ENCODE results near the gene SLC7A5. TPM values are rescaled to one million over a fixed set of nuclear protein-coding genes. Genes with fewer than 3 reads are reported as not detected.

Gene SLC7A5
- total RNA-seq, 2 donors from 2014 or later: 1.6 to 3.4 TPM

DNA sequence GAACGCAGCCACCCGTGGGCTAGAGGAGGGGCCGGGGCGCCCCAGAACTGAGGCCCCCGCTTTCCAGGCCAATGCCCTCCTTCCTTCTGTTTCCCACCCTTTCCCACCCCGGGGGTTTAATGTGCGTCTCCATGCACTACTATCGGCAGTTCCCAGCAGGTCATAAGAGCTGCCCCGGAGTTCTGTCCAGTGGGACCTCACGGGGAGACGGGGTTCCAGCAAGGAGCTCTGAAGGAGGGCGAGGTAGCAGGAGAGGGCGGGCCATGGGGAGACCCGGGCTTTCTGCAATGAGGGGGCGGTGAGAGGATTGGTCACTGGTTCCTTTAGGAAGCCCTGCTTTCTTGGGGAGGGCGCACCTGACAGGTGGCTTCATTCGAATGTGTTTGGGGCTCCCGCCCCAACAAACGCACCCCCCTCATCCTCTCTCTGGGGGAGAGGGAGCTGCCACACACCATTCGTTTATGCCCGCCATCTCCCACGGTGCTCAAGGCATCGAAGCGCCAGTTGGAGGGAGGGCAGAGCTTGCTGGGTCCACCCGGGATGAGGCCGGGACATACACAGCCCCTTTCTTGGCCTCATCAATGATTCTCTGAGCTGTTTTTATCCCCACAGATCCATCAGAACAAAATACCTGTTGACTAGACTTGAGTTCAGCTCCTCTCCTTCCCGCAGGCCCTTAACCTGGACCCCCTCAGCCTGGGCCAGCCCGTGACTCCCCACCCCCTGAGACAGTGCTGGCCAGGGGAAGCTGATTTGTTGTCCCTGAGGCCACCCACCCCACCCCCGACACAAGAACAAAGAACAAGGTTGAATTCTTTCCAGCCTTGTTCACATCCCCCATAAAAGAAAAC is 44.1 kb downstream of the SLC7A5 start:
- Histone ChIP-seq H3K27ac (no peak overlapping the region), H3K4me3 (no peak overlapping the region), H3K36me3 (replicated peaks in 1 of 2; ENCODE audit: insufficient read depth in 1 of 2, low read depth in 2 of 2) (no peaks in the 10 kb centered on the region), H3K4me1 (no peaks in the 10 kb centered on the region), H3K9me3 (no peaks in the 10 kb centered on the region), H3K27me3 (no peaks in the 10 kb centered on the region)
- intact Hi-C loops (cut with DNase I): no loop called here
- TF ChIP-seq, protein P1, sequence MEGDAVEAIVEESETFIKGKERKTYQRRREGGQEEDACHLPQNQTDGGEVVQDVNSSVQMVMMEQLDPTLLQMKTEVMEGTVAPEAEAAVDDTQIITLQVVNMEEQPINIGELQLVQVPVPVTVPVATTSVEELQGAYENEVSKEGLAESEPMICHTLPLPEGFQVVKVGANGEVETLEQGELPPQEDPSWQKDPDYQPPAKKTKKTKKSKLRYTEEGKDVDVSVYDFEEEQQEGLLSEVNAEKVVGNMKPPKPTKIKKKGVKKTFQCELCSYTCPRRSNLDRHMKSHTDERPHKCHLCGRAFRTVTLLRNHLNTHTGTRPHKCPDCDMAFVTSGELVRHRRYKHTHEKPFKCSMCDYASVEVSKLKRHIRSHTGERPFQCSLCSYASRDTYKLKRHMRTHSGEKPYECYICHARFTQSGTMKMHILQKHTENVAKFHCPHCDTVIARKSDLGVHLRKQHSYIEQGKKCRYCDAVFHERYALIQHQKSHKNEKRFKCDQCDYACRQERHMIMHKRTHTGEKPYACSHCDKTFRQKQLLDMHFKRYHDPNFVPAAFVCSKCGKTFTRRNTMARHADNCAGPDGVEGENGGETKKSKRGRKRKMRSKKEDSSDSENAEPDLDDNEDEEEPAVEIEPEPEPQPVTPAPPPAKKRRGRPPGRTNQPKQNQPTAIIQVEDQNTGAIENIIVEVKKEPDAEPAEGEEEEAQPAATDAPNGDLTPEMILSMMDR (IDR thresholded peaks at IDR 0.05): no peak
- TF ChIP-seq POLR2A (IDR thresholded peaks at IDR 0.05): no peak
- WGBS, 2 donors: 75 to 76% methylated on average over 24 to 29 of the region's 29 CpGs
- DNase-seq (no peak), ATAC-seq (no peak)

DNA sequence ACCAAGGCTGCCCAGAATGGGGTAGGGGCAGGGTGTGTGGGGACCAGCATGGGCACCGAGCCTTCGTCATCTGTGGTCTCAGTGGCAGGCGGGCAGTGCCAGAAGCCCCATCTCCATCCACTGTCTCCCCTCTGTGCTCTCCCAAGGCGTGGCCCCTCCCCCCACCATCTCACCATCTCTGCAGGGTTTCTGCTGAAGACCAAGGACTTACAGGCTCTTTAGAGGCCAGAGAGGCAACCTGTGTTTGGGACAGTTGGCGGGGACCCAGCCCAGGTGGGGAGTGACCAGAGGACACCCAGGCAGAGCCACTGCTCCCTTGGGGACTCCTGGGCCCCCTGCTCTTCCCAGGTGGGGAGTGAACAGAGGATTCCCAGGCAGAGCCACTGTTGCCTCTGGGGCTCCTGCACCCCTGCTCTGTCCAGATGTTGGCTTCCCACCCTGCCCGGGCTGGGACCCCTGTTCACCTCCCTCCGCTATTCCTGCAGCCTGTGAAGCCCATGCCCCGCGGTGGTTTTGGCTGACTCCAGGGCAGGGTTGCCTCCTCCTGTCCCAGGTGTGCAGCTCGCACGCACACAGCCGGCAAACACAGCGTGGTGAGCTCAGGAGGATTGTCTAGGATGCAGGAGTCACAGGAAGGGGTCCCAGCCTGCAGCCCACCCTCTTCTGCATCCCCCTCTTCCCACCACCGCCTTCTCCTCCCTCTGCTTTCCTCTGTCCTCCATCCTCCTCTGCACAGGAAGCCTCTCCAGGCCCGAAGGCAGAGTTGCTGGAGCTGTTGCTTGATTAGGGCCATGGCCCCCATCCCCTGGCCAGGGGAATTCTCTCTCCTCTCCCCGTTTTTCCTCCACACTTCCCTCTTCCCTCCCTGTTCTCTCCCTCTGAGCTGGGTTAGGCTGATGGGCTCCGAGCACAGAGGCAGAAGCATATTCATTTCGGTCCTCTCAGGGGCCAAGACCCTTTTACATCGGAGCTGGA is 45.0 kb downstream of the SLC7A5 start:
- intact Hi-C loops (cut with DNase I): no loop called here
- no peaks in the 10 kb centered on the region for H3K27me3 ChIP-seq
- no peak overlapping the region for H3K4me3 ChIP-seq
- DNase-seq (no peak), ATAC-seq (no peak)
- H3K9me3 ChIP-seq: no peaks in the 10 kb centered on the region
- H3K4me1 ChIP-seq: no peaks in the 10 kb centered on the region
- TF ChIP-seq POLR2A (IDR thresholded peaks at IDR 0.05): no peak
- TF ChIP-seq, protein P1 (IDR thresholded peaks at IDR 0.05): no peak
- H3K36me3 ChIP-seq (replicated peaks in 1 of 2; ENCODE audit: insufficient read depth in 1 of 2, low read depth in 2 of 2): no peaks in the 10 kb centered on the region
- H3K27ac ChIP-seq: no peak overlapping the region
- WGBS, 2 donors: 59 to 61% methylated on average over 6 to 19 of the region's 19 CpGs

DNA sequence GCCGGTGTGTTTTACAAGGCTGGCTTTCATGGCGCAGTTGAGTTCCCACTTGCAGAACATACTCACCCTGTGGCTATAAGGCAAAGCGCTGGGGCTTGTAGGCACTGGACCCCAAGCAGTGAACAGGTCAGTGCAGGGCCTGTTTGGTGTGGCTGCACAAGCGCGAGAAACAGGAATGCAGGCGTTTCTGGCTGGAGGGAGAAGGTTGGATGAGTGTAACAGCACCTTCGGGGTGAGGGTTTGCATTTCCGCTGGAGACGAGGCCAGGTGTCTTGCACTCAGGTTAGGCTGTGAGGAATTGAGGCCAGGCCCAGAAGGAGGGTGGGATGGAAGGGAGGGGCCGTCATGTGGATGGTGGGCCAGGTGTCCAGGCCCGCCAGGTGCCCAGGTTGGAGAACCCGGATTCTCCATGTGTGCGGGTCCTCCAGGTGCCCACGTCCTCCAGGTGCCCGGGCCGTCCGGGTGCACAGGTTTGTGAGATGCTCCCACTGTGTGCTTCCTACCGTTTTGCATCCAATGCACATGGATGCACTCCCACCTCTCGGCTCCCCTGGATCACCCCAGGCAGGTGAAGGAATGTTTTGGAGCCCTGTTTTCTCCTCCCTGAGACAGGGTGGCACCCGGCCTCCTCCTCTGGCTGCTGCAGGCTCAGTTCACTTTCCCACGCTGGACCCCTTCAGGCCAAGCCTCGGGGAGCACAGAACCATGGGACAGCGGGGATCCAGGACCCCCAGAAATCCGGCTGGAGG is 46.0 kb downstream of the SLC7A5 start:
- DNase-seq (no peak), ATAC-seq (no peak)
- H3K27me3 ChIP-seq: no peaks in the 10 kb centered on the region
- 69 to 82% methylated on average over 5 to 24 of the region's 24 CpGs for WGBS, 2 donors
- H3K36me3 ChIP-seq (replicated peaks in 1 of 2; ENCODE audit: insufficient read depth in 1 of 2, low read depth in 2 of 2): no peaks in the 10 kb centered on the region
- no peak overlapping the region for H3K27ac ChIP-seq
- H3K4me3 ChIP-seq: no peak overlapping the region
- no peaks in the 10 kb centered on the region for H3K4me1 ChIP-seq
- no peak for TF ChIP-seq POLR2A (IDR thresholded peaks at IDR 0.05)
- TF ChIP-seq, protein P1 (IDR thresholded peaks at IDR 0.05): no peak
- intact Hi-C loops (cut with DNase I): no loop called here
- H3K9me3 ChIP-seq: no peaks in the 10 kb centered on the region

GRCh38 chr16:87822108-87822970 is 47.0 kb downstream of the SLC7A5 start:
- 62 to 70% methylated on average over 38 of the region's 38 CpGs for WGBS, 2 donors
- no peak for DNase-seq
- no peak overlapping the region for H3K4me3 ChIP-seq
- peaks cover 0 to 7% (median 0%) of the 10 kb centered on the region in 3 donors for H3K9me3 ChIP-seq
- H3K4me1 ChIP-seq: no peaks in the 10 kb centered on the region
- no peaks in the 10 kb centered on the region for H3K27me3 ChIP-seq
- H3K36me3 ChIP-seq (replicated peaks in 1 of 2; ENCODE audit: insufficient read depth in 1 of 2, low read depth in 2 of 2): no peaks in the 10 kb centered on the region
- no peak overlapping the region for H3K27ac ChIP-seq
- intact Hi-C loops (cut with DNase I): no loop called here
- ATAC-seq: no peak
- no peak for TF ChIP-seq POLR2A (IDR thresholded peaks at IDR 0.05)
- TF ChIP-seq, protein P1 (IDR thresholded peaks at IDR 0.05): no peak
